Measurements from ENCODE around the gene MOV10.

The MOV10 gene

GRCh38 chr1:112674440-112674985, at the start of gene MOV10 (continued):
- peak; percentile 88 for TF ChIP-seq PRDM10 (tag by site-specific recombination; IDR thresholded peaks at IDR 0.05)

- CTCF ChIA-PET, result interaction anchor here (0.7 kb wide), 1 partner anchor 12 kb away, joined by 3 read pairs; no protein-coding TSS in a partner anchor
- POLR2A ChIA-PET, result interaction anchor here (0.6 kb wide), 1 partner anchor 79 kb away, joined by 4 read pairs; no protein-coding TSS in a partner anchor
- Histone ChIP-seq H3K36me3 (ENCODE audit: control insufficient read depth in 2 of 2, insufficient read depth in 1 of 2, low read length in 2 of 2) (peaks cover 0 to 21% of the 10 kb centered on the region in 2 experiments; a peak in 2 of 3 replicates), H3K27ac (ENCODE audit: extremely low read depth, low read depth, low read length) (no peak overlapping the region), H3K4me1 (ENCODE audit: control insufficient read depth, insufficient read depth, low read length) (no peaks in the 10 kb centered on the region), H3K9me3 (ENCODE audit: control insufficient read depth, insufficient read depth, low read depth, low read length) (no peaks in the 10 kb centered on the region), H3K4me3 (ENCODE audit: low read depth, low read length) (no peak overlapping the region)
- 0 out of 2 replicates have a peak, but pooled peaks have one; percentile 11 for TF ChIP-seq ZFHX2 (tag by site-specific recombination; conservative IDR thresholded peaks at IDR 0.05)
- no peak for TF ChIP-seq ZNF350 (tag by site-specific recombination; IDR thresholded peaks at IDR 0.05)
- TF ChIP-seq ZBTB6 (tag by site-specific recombination; IDR thresholded peaks at IDR 0.05), result no peak
- peak; percentile 26; the same call in 1 of the 2 replicates for TF ChIP-seq GLIS1 (tag by site-specific recombination; IDR thresholded peaks at IDR 0.05)
- TF ChIP-seq ZNF48 (tag by site-specific recombination; IDR thresholded peaks at IDR 0.05), result no peak
Observed at GRCh38 chr1:112625696-112626095, 48.8 kb upstream of the MOV10 start.

GRCh38 chr1:112626193-112626592, 48.3 kb upstream of the MOV10 start:
- H3K27ac ChIP-seq (ENCODE audit: extremely low read depth, low read depth, low read length), result no peak overlapping the region
- TF ChIP-seq ZNF501 (tag by site-specific recombination; IDR thresholded peaks at IDR 0.05) (no peak), MZF1 (tag by site-specific recombination; IDR thresholded peaks at IDR 0.05; ENCODE audit: borderline replicate concordance) (no peak), ZNF707 (tag by site-specific recombination; IDR thresholded peaks at IDR 0.05) (no peak), ZNF621 (tag by site-specific recombination; IDR thresholded peaks at IDR 0.05) (no peak), ZNF549 (tag by site-specific recombination; IDR thresholded peaks at IDR 0.05) (no peak), PBX3 (CRISPR knock-in tag; IDR thresholded peaks at IDR 0.05) (no peak), ZNF223 (tag by site-specific recombination; IDR thresholded peaks at IDR 0.05) (no peak), ZNF133 (tag by site-specific recombination; IDR thresholded peaks at IDR 0.05) (no peak), ZNF391 (tag by site-specific recombination; IDR thresholded peaks at IDR 0.05; ENCODE audit: borderline replicate concordance, low read depth) (no peak)
- no peaks in the 10 kb centered on the region for H3K4me1 ChIP-seq (ENCODE audit: control insufficient read depth, insufficient read depth, low read length)
- no peaks in the 10 kb centered on the region for H3K9me3 ChIP-seq (ENCODE audit: control insufficient read depth, insufficient read depth, low read depth, low read length)
- ChIA-PET CTCF (no interaction called here), POLR2A (no interaction called here)
- peaks cover 0 to 25% of the 10 kb centered on the region in 2 experiments; a peak in 2 of 3 replicates for H3K36me3 ChIP-seq (ENCODE audit: control insufficient read depth in 2 of 2, insufficient read depth in 1 of 2, low read length in 2 of 2)
- H3K4me3 ChIP-seq (ENCODE audit: low read depth, low read length), result no peak overlapping the region
